ENCODE measurements around the gene PLXNA3.

The PLXNA3 gene

GRCh38 chrX:154458954-154459778 is 1.1 kb downstream of the PLXNA3 start:
- Histone ChIP-seq H3K4me3 (peak overlapping the region; percentile 83), H3K4me1 (peaks cover 10% of the 10 kb centered on the region), H3K9me3 (no peaks in the 10 kb centered on the region), H3K36me3 (replicated peaks) (peaks cover 35% of the 10 kb centered on the region), H3K27me3 (ENCODE audit: low read depth) (no peaks in the 10 kb centered on the region)
- DNase-seq (ENCODE audit: low spot score in 2 of 2): peak; percentile 35 to 72
- in situ Hi-C loops (cut with MboI; ENCODE audit: low sequenced_read_pairs): no loop called here

DNA sequence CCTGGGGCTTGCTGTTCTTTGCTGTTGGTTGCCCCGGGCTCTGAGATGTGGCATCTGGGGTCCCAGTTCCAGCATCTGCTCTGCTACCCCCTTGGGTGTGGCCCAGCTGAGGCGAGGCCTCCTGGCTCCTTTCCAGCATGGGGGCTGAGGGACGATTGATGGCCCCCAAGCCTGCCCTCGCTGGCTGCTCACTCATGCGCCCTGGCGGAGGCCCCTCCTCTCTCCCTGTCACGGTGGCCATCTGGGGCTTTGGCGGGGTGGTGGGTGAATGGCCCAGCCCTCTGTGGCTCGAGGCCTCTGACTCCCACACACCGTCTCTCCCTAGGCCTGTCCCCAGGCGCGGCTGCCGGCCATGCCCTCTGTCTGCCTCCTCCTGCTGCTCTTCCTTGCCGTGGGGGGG is 1.8 kb downstream of the PLXNA3 start:
- Histone ChIP-seq H3K4me1 (peaks cover 10% of the 10 kb centered on the region), H3K4me3 (peak overlapping the region; percentile 83), H3K27me3 (ENCODE audit: low read depth) (no peaks in the 10 kb centered on the region), H3K36me3 (replicated peaks) (peaks cover 42% of the 10 kb centered on the region), H3K9me3 (no peaks in the 10 kb centered on the region)
- peak in 1 of 2 experiments; percentile 63 for DNase-seq (ENCODE audit: low spot score in 2 of 2)
- in situ Hi-C loops (cut with MboI; ENCODE audit: low sequenced_read_pairs): no loop called here

DNA sequence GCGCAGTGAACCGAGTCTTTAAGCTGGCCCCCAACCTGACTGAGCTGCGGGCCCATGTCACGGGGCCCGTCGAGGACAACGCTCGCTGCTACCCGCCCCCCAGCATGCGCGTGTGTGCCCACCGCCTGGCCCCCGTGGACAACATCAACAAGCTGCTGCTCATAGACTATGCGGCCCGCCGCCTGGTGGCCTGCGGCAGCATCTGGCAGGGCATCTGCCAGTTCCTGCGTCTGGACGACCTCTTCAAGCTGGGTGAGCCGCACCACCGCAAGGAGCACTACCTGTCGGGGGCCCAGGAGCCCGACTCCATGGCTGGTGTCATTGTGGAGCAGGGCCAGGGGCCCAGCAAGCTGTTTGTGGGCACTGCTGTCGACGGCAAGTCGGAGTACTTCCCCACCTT is 2.2 kb downstream of the PLXNA3 start:
- no peak overlapping the region for H3K4me3 ChIP-seq
- H3K36me3 ChIP-seq (replicated peaks): peaks cover 47% of the 10 kb centered on the region
- DNase-seq (ENCODE audit: low spot score in 2 of 2): no peak
- H3K9me3 ChIP-seq: no peaks in the 10 kb centered on the region
- in situ Hi-C loops (cut with MboI; ENCODE audit: low sequenced_read_pairs): no loop called here
- peaks cover 10% of the 10 kb centered on the region for H3K4me1 ChIP-seq
- H3K27me3 ChIP-seq (ENCODE audit: low read depth): no peaks in the 10 kb centered on the region

GRCh38 chrX:154462396-154462795 is 4.3 kb downstream of the PLXNA3 start:
- in situ Hi-C loops (cut with MboI; ENCODE audit: low sequenced_read_pairs): no loop called here
- no peak for DNase-seq (ENCODE audit: low spot score in 2 of 2)
- H3K27me3 ChIP-seq (ENCODE audit: low read depth): no peaks in the 10 kb centered on the region
- H3K9me3 ChIP-seq: no peaks in the 10 kb centered on the region
- H3K4me3 ChIP-seq: no peak overlapping the region
- peaks cover 8% of the 10 kb centered on the region for H3K4me1 ChIP-seq
- peaks cover 65% of the 10 kb centered on the region for H3K36me3 ChIP-seq (replicated peaks)

- no peaks in the 10 kb centered on the region for H3K27me3 ChIP-seq (ENCODE audit: low read depth)
- no peak for DNase-seq (ENCODE audit: low spot score in 2 of 2)
- in situ Hi-C loops (cut with MboI; ENCODE audit: low sequenced_read_pairs): no loop called here
- H3K4me3 ChIP-seq: no peak overlapping the region
- peaks cover 6% of the 10 kb centered on the region for H3K4me1 ChIP-seq
- no peaks in the 10 kb centered on the region for H3K9me3 ChIP-seq
- peaks cover 79% of the 10 kb centered on the region for H3K36me3 ChIP-seq (replicated peaks)
Measured at GRCh38 chrX:154463611-154464220, 5.6 kb downstream of the PLXNA3 start.

DNA sequence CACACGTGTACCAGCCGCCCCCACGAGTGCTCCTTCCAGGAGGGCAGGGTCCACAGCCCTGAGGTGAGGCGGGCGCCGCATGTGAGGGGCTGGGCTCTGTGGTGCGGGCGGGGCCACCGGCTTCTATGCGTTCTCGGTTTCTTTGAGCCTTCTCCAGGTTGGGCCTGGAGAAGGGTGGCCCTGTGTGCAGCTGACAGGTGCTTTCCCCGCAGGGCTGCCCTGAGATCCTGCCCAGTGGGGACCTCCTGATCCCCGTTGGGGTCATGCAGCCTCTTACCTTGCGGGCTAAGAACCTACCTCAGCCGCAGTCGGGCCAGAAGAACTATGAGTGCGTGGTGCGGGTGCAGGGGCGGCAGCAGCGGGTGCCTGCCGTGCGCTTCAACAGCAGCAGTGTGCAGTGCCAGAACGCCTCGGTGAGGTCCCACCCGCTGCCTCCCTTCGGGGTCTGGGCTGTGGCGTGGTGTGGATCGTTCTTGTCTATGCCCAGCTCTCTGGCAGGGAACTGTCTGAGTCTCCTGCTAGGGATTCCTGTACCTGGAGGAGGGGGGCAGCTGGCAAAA is 6.8 kb downstream of the PLXNA3 start:
- in situ Hi-C loops (cut with MboI; ENCODE audit: low sequenced_read_pairs): no loop called here

GRCh38 chrX:154465601-154466000 is 7.5 kb downstream of the PLXNA3 start:
- H3K4me1 ChIP-seq: no peaks in the 10 kb centered on the region
- in situ Hi-C loops (cut with MboI; ENCODE audit: low sequenced_read_pairs): no loop called here
- no peaks in the 10 kb centered on the region for H3K9me3 ChIP-seq
- H3K27me3 ChIP-seq (ENCODE audit: low read depth): no peaks in the 10 kb centered on the region
- H3K36me3 ChIP-seq (replicated peaks): peaks cover 93% of the 10 kb centered on the region
- H3K4me3 ChIP-seq: no peak overlapping the region
- no peak for DNase-seq (ENCODE audit: low spot score in 2 of 2)

More for the DNA sequence above, 6.8 kb downstream of the PLXNA3 start:
- peaks cover 90% of the 10 kb centered on the region for H3K36me3 ChIP-seq (replicated peaks)
- no peaks in the 10 kb centered on the region for H3K27me3 ChIP-seq (ENCODE audit: low read depth)
- no peaks in the 10 kb centered on the region for H3K9me3 ChIP-seq
- no peak overlapping the region for H3K4me3 ChIP-seq
- no peak for DNase-seq (ENCODE audit: low spot score in 2 of 2)
- H3K4me1 ChIP-seq: peaks cover under 1% of the 10 kb centered on the region; the same call in 1 of the 2 replicates

DNA sequence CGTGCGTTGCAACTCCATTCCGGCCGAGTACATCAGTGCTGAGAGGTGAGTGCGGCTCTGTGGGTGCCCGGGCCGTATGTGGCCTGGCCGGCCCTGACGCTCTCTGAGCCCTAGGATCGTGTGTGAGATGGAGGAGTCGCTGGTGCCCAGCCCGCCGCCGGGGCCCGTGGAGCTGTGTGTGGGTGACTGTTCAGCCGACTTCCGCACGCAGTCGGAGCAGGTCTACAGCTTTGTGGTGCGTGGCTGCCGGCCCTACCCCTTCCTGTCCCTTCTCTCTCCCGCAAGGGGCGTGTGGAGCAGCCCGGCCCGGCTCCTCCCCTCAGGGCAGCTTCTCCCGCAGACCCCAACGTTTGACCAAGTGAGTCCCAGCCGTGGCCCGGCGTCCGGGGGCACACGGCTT is 8.0 kb downstream of the PLXNA3 start:
- Histone ChIP-seq H3K36me3 (replicated peaks) (peaks cover 93% of the 10 kb centered on the region), H3K4me1 (no peaks in the 10 kb centered on the region), H3K9me3 (no peaks in the 10 kb centered on the region), H3K4me3 (no peak overlapping the region), H3K27me3 (ENCODE audit: low read depth) (no peaks in the 10 kb centered on the region)
- no peak for DNase-seq (ENCODE audit: low spot score in 2 of 2)
- in situ Hi-C loops (cut with MboI; ENCODE audit: low sequenced_read_pairs): no loop called here

DNA sequence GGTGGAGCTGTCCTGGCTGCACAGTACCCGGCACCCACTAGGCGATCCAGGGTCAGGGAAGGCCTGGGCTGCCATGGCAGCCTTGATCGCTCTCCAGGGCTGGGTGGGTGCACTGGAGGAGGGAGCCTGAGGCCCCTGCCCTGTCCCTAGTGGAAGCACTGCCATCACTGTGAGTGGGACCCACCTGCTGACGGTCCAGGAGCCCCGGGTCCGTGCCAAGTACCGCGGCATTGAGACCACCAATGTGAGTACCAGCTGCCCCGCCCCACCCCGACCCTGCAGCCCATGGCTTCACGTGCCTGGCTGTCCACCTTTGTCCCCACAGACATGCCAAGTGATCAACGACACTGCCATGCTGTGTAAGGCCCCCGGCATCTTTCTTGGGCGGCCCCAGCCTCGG is 8.8 kb downstream of the PLXNA3 start:
- no peaks in the 10 kb centered on the region for H3K27me3 ChIP-seq (ENCODE audit: low read depth)
- in situ Hi-C loops (cut with MboI; ENCODE audit: low sequenced_read_pairs): no loop called here
- H3K9me3 ChIP-seq: no peaks in the 10 kb centered on the region
- no peak overlapping the region for H3K4me3 ChIP-seq
- H3K36me3 ChIP-seq (replicated peaks): peaks cover 93% of the 10 kb centered on the region
- no peak for DNase-seq (ENCODE audit: low spot score in 2 of 2)
- H3K4me1 ChIP-seq: no peaks in the 10 kb centered on the region

DNA sequence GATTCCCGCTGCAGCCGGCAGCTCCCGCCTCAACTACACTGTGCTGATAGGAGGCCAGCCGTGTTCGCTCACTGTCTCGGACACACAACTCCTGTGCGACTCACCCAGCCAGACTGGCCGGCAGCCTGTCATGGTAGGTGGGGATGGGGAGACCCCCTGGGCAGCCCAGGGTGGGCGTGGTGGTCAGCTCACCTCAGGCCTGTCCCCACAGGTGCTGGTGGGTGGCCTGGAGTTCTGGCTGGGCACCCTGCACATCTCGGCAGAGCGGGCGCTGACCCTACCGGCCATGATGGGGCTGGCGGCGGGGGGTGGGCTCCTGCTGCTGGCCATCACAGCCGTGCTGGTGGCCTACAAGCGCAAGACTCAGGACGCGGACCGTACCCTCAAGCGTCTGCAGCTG is 9.5 kb downstream of the PLXNA3 start:
- peaks cover 90% of the 10 kb centered on the region for H3K36me3 ChIP-seq (replicated peaks)
- no peak overlapping the region for H3K4me3 ChIP-seq
- DNase-seq (ENCODE audit: low spot score in 2 of 2): no peak
- H3K27me3 ChIP-seq (ENCODE audit: low read depth): no peaks in the 10 kb centered on the region
- no peaks in the 10 kb centered on the region for H3K9me3 ChIP-seq
- H3K4me1 ChIP-seq: no peaks in the 10 kb centered on the region
- in situ Hi-C loops (cut with MboI; ENCODE audit: low sequenced_read_pairs): no loop called here

DNA sequence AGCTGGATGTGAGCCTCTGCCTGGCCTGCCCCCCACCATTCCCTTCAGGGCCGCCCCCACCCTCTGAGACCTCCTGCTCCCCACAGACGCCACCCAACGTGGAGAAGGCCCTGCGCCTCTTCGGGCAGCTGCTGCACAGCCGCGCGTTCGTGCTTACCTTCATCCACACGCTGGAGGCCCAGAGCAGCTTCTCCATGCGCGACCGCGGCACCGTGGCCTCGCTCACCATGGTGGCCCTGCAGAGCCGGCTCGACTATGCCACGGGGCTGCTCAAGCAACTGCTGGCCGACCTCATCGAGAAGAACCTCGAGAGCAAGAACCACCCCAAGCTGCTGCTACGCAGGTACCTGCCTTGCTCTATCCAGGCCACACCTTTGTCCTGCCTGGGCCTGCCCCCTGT is 10.1 kb downstream of the PLXNA3 start:
- no peak for DNase-seq (ENCODE audit: low spot score in 2 of 2)
- Histone ChIP-seq H3K4me1 (no peaks in the 10 kb centered on the region), H3K27me3 (ENCODE audit: low read depth) (no peaks in the 10 kb centered on the region), H3K9me3 (no peaks in the 10 kb centered on the region), H3K4me3 (no peak overlapping the region), H3K36me3 (replicated peaks) (peaks cover 89% of the 10 kb centered on the region)
- in situ Hi-C loops (cut with MboI; ENCODE audit: low sequenced_read_pairs): no loop called here

GRCh38 chrX:154469114-154469513 is 11.0 kb downstream of the PLXNA3 start:
- Histone ChIP-seq H3K9me3 (no peaks in the 10 kb centered on the region), H3K4me1 (no peaks in the 10 kb centered on the region), H3K27me3 (ENCODE audit: low read depth) (no peaks in the 10 kb centered on the region), H3K36me3 (replicated peaks) (peaks cover 84% of the 10 kb centered on the region), H3K4me3 (no peak overlapping the region)
- DNase-seq (ENCODE audit: low spot score in 2 of 2): no peak
- in situ Hi-C loops (cut with MboI; ENCODE audit: low sequenced_read_pairs): no loop called here

GRCh38 chrX:154469880-154470279 is 11.8 kb downstream of the PLXNA3 start:
- in situ Hi-C loops (cut with MboI; ENCODE audit: low sequenced_read_pairs): no loop called here
- H3K27me3 ChIP-seq (ENCODE audit: low read depth): no peaks in the 10 kb centered on the region
- DNase-seq (ENCODE audit: low spot score in 2 of 2): no peak
- H3K4me1 ChIP-seq: no peaks in the 10 kb centered on the region
- H3K36me3 ChIP-seq (replicated peaks): peaks cover 77% of the 10 kb centered on the region
- H3K9me3 ChIP-seq: no peaks in the 10 kb centered on the region
- H3K4me3 ChIP-seq: no peak overlapping the region

GRCh38 chrX:154470434-154470833 is 12.4 kb downstream of the PLXNA3 start:
- H3K36me3 ChIP-seq (replicated peaks): peaks cover 71% of the 10 kb centered on the region
- DNase-seq (ENCODE audit: low spot score in 2 of 2): no peak
- H3K4me1 ChIP-seq: no peaks in the 10 kb centered on the region
- no peak overlapping the region for H3K4me3 ChIP-seq
- H3K9me3 ChIP-seq: no peaks in the 10 kb centered on the region
- H3K27me3 ChIP-seq (ENCODE audit: low read depth): no peaks in the 10 kb centered on the region
- in situ Hi-C loops (cut with MboI; ENCODE audit: low sequenced_read_pairs): no loop called here

Measured in HAP-1 (cell line).